Upper lobe of left lung (tissue), 4 donors: ENCODE measurements around the gene TRIM43B.

Experiments used
- CTCF ChIP-seq, 6 experiments: fragments of 450-650 bp in 4 of 6; fragments of 200-600 bp in 2 of 6; sonication (generic) in 2 of 6; IDR thresholded peaks; one replicate each; pipeline ENCODE4 v1.5.1; 2016 to 2019; ENCODE audit warnings: antibody characterized with exemption in 6 of 6
- POLR2A ChIP-seq, 4 donors: fragments of 450-650 bp; IDR thresholded peaks; one replicate each; pipeline ENCODE4 v1.5.1; 2016 to 2017; ENCODE audit warnings: antibody characterized with exemption in 4 of 4, mild to moderate bottlenecking in 2 of 4
- POLR2AphosphoS5 ChIP-seq, 2 donors: sonication (generic); formaldehyde crosslinking; IDR thresholded peaks; one replicate each; pipeline ENCODE4 v1.5.1; 2017; ENCODE audit warnings: antibody characterized with exemption in 2 of 2

GRCh38 chr2:95531254-95531771 is 46.8 kb upstream of the TRIM43B start:
- no peak for TF ChIP-seq CTCF (IDR thresholded peaks at IDR 0.05)
- TF ChIP-seq POLR2AphosphoS5 (IDR thresholded peaks at IDR 0.05), result no peak
- no peak for TF ChIP-seq POLR2A (IDR thresholded peaks at IDR 0.05)
